CD14-positive monocyte (primary cell): ENCODE data around the gene AVPR2. TPM values are rescaled to one million over a fixed set of nuclear protein-coding genes. Genes with fewer than 3 reads are reported as not detected.

Source experiments
- DNase-seq, 3 donors: peaks; one replicate each; pipeline ENCODE4 v3.0.0-alpha.2; 2011 to 2022
- H2AFZ ChIP-seq: 2 replicates; pipeline ENCODE4 v1.6.0; 2012; ENCODE audit warnings: mild to moderate bottlenecking, low read depth, low read length, inconsistent platforms; ENCODE audit not compliant: insufficient read depth, poor library complexity, severe bottlenecking
- H3K27ac ChIP-seq, 2 donors: 1 replicate in 1 of 2; 2 replicates in 1 of 2; pipeline ENCODE4 v1.5.1; 2012 to 2013; ENCODE audit warnings: low read length in 2 of 2, control low read depth in 1 of 2, inconsistent platforms in 1 of 2, low read depth in 1 of 2, mild to moderate bottlenecking in 1 of 2
- H3K27me3 ChIP-seq, 2 donors: one replicate each; pipeline versions ENCODE4 v1.6.0 to v1.6.1; 2011 to 2013; ENCODE audit warnings: low read length in 2 of 2; ENCODE audit not compliant: control insufficient read depth in 2 of 2, insufficient read depth in 2 of 2
- H3K36me3 ChIP-seq, 2 donors: replicated peaks in 1 of 2; 1 replicate in 1 of 2; 2 replicates in 1 of 2; pipeline versions ENCODE4 v1.5.1 to v1.6.1; 2012 to 2013; ENCODE audit warnings: low read length in 2 of 2, control low read depth in 1 of 2, inconsistent platforms in 1 of 2, mild to moderate bottlenecking in 1 of 2; ENCODE audit not compliant: insufficient read depth in 2 of 2, control insufficient read depth in 1 of 2
- H3K4me1 ChIP-seq, 2 donors: 1 replicate in 1 of 2; 2 replicates in 1 of 2; pipeline versions ENCODE4 v1.5.1 to v1.6.1; 2012 to 2013; ENCODE audit warnings: low read length in 2 of 2, control low read depth in 1 of 2, inconsistent platforms in 1 of 2, mild to moderate bottlenecking in 1 of 2, moderate library complexity in 1 of 2; ENCODE audit not compliant: insufficient read depth in 2 of 2, control insufficient read depth in 1 of 2
- H3K4me2 ChIP-seq: replicated peaks from 2 replicates; pipeline ENCODE3; 2012; ENCODE audit warnings: low read length, moderate library complexity, mild to moderate bottlenecking; ENCODE audit not compliant: poor library complexity, severe bottlenecking; ENCODE audit errors: extremely low read depth
- H3K4me3 ChIP-seq, 3 experiments: fragments of 200-600 bp in 1 of 3; sonication (generic) in 1 of 3; replicated peaks in 1 of 3; 1 replicate in 2 of 3; 2 replicates in 1 of 3; pipeline ENCODE4 v1.5.1; 2011 to 2013; ENCODE audit warnings: low read length in 3 of 3, mild to moderate bottlenecking in 3 of 3, control low read depth in 2 of 3, low read depth in 2 of 3, inconsistent platforms in 1 of 3, moderate library complexity in 1 of 3
- H3K79me2 ChIP-seq: 2 replicates; pipeline ENCODE4 v1.6.0; 2012; ENCODE audit warnings: mild to moderate bottlenecking, control low read depth, inconsistent platforms, low read length, moderate library complexity; ENCODE audit not compliant: insufficient read depth
- H3K9ac ChIP-seq: 2 replicates; pipeline ENCODE4 v1.6.0; 2017; ENCODE audit warnings: low read length, mild to moderate bottlenecking; ENCODE audit not compliant: insufficient read depth, poor library complexity, severe bottlenecking
- H3K9me3 ChIP-seq, 2 donors: replicated peaks in 1 of 2; 1 replicate in 1 of 2; 2 replicates in 1 of 2; pipeline versions ENCODE4 v1.5.1 to v1.6.1; 2012 to 2013; ENCODE audit warnings: low read length in 2 of 2, control low read depth in 1 of 2; ENCODE audit not compliant: control insufficient read depth in 1 of 2, insufficient read depth in 1 of 2
- H4K20me1 ChIP-seq: 2 replicates; pipeline ENCODE4 v1.6.0; 2012; ENCODE audit warnings: mild to moderate bottlenecking, low read length, control low read depth, moderate library complexity; ENCODE audit not compliant: insufficient read depth
- H3K27ac Mint-ChIP-seq, 7 donors: one replicate each; pipeline ENCODE4 v1.8.0; 2020; ENCODE audit warnings: mild to moderate bottlenecking in 7 of 7, mixed read lengths in 7 of 7, moderate library complexity in 6 of 7, inconsistent platforms in 2 of 7
- H3K27me3 Mint-ChIP-seq, 3 donors: one replicate each; pipeline ENCODE4 v1.8.0; 2021 to 2022; ENCODE audit warnings: low read depth in 3 of 3, mild to moderate bottlenecking in 3 of 3, mixed read lengths in 3 of 3, moderate library complexity in 3 of 3, inconsistent platforms in 1 of 3
- H3K36me3 Mint-ChIP-seq, 2 donors: one replicate each; pipeline ENCODE4 v1.8.0; 2020; ENCODE audit warnings: mixed read lengths in 2 of 2, inconsistent platforms in 1 of 2, mild to moderate bottlenecking in 1 of 2
- H3K4me1 Mint-ChIP-seq: one replicate; pipeline ENCODE4 v1.8.0; 2020; ENCODE audit warnings: mild to moderate bottlenecking, mixed read lengths
- H3K4me3 Mint-ChIP-seq, 2 donors: one replicate each; pipeline ENCODE4 v1.8.0; 2020; ENCODE audit warnings: mild to moderate bottlenecking in 2 of 2, mixed read lengths in 2 of 2, moderate library complexity in 1 of 2
- H3K9me3 Mint-ChIP-seq, 7 donors: one replicate each; pipeline ENCODE4 v1.8.0; 2020 to 2022; ENCODE audit warnings: mixed read lengths in 7 of 7, mild to moderate bottlenecking in 6 of 7, moderate library complexity in 6 of 7, inconsistent platforms in 2 of 7
- WGBS: methylation state at CpG from one replicate; pipeline ENCODE4 v1.1.5; 2013; ENCODE audit warnings: missing lambda C conversion rate; ENCODE audit not compliant: insufficient coverage; 5-methylcytosine and 5-hydroxymethylcytosine counted together
- intact Hi-C, 2 donors: fragments of 100-400 bp; cut with micrococcal nuclease; formaldehyde crosslinking; loops; one replicate each; pipeline versions ENCODE4 v1.15.0 to v1.15.1; 2023
- polyA plus RNA-seq, 3 donors: library from polyadenylated mRNA; depleted of rRNA in 1 of 3; unstranded in 2 of 3; stranded (reverse) in 1 of 3; fragments of 300-500 nt in 2 of 3; fragments of >200 nt in 1 of 3; fragmentation: Illumina TruSeq in 2 of 3; gene quantifications; 1 replicate in 2 of 3; 2 replicates in 1 of 3; pipeline ENCODE4 v1.2.3, GENCODE V29; 2012 to 2021
- TF ChIP-seq, protein P1 (sequence below): fragments of 200-600 bp; IDR thresholded peaks from one replicate; pipeline ENCODE4 v1.8.0; 2022; ENCODE audit warnings: antibody characterized with exemption, mild to moderate bottlenecking

The AVPR2 gene
- polyA plus RNA-seq, 3 donors, result 0.14 to 0.27 TPM; not detected in 1

DNA sequence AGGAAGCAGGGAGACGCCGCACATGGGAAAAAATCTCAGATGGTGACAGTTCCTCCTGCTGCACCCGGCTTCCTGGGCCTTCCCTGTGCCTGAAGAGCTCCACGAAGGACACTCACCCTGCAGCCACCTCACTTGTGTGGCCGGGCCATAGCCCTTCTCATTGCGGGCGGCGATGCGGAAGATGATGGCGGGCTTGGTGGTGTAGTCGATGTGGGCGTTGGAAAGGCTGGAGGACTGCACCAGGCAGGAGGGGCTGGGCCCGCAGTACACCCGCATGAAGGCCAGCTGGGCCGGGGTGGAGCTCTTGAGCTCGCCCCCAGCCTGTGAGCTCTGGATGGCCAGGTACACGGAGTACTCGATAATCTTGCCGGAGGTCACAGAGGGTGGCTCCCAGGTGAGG is 45.7 kb downstream of the AVPR2 start:
- Histone ChIP-seq H3K27me3 (no peaks in the 10 kb centered on the region), H3K9ac (no peak overlapping the region), H3K36me3 (peaks cover 51 to 66% of the 10 kb centered on the region in 2 donors), H3K79me2 (peaks cover 6% of the 10 kb centered on the region), H3K27ac (no peak overlapping the region), H2AFZ (no peak overlapping the region), H4K20me1 (peaks cover 84% of the 10 kb centered on the region), H3K4me1 (peaks cover 9 to 28% of the 10 kb centered on the region in 2 donors), H3K4me3 (no peak overlapping the region), H3K4me2 (no peak overlapping the region), H3K9me3 (no peaks in the 10 kb centered on the region)
- peaks cover 36 to 66% of the 10 kb centered on the region in 2 donors for H3K36me3 Mint-ChIP-seq
- peaks cover 0 to 5% (median 0%) of the 10 kb centered on the region in 3 donors for H3K27me3 Mint-ChIP-seq
- 94% methylated on average over 12 of the region's 19 CpGs for WGBS
- TF ChIP-seq, protein P1, sequence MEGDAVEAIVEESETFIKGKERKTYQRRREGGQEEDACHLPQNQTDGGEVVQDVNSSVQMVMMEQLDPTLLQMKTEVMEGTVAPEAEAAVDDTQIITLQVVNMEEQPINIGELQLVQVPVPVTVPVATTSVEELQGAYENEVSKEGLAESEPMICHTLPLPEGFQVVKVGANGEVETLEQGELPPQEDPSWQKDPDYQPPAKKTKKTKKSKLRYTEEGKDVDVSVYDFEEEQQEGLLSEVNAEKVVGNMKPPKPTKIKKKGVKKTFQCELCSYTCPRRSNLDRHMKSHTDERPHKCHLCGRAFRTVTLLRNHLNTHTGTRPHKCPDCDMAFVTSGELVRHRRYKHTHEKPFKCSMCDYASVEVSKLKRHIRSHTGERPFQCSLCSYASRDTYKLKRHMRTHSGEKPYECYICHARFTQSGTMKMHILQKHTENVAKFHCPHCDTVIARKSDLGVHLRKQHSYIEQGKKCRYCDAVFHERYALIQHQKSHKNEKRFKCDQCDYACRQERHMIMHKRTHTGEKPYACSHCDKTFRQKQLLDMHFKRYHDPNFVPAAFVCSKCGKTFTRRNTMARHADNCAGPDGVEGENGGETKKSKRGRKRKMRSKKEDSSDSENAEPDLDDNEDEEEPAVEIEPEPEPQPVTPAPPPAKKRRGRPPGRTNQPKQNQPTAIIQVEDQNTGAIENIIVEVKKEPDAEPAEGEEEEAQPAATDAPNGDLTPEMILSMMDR, result no peak
- H3K4me1 Mint-ChIP-seq, result peaks cover 14% of the 10 kb centered on the region
- no peak overlapping the region for H3K4me3 Mint-ChIP-seq
- intact Hi-C loops, result loop anchor here (5.0 to 10.0 kb wide), 3 partner anchors 33 to 188 kb away; partner anchors contain the start of gene PLXNB3 (in 2 of the 2)
- no peak overlapping the region for H3K27ac Mint-ChIP-seq
- H3K9me3 Mint-ChIP-seq, result peaks cover 0 to 8% (median 0%) of the 10 kb centered on the region in 7 donors
- DNase-seq, result no peak

DNA sequence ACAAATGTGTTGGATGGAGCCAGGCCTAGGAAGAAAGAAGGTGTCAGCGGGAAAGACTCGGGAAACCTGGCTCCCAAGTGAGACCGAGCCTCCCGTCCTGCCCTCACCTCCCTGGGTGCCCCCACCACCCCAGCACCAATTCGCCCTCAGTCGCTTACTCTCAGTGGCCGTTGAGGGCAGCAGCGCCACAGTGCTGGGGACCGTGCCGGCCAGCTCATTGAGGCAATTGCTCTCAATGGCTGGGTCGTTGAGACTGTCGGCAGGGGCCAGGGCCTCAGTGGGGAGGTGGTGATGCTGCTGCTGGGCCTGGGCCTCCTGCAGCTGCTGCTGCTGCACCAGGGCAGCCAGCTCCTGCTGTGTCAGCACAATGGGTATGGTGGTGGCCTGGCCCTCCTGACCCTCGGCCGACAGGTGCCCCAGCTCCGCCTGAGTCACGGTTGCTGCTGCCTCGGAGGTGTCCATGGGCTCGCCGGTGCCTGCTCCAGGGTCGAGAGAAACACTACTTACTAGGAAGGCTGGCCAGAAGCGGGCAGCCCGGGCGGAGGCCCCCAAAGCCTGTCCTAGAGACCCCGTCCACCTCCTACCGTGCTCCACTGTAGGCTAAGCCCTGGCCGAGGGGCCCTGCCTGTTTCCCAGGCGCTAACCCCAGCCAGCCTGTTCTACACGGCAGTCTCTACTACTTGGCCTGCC is 47.4 kb downstream of the AVPR2 start:
- 97% methylated on average over 10 of the region's 28 CpGs for WGBS
- Histone ChIP-seq H3K79me2 (peaks cover 6% of the 10 kb centered on the region), H4K20me1 (peaks cover 96% of the 10 kb centered on the region), H3K4me1 (peaks cover 5 to 16% of the 10 kb centered on the region in 2 donors), H3K9me3 (no peaks in the 10 kb centered on the region), H3K27ac (no peak overlapping the region), H3K27me3 (no peaks in the 10 kb centered on the region), H3K4me2 (no peak overlapping the region), H3K36me3 (peaks cover 68 to 83% of the 10 kb centered on the region in 2 donors), H2AFZ (no peak overlapping the region), H3K9ac (no peak overlapping the region), H3K4me3 (no peak overlapping the region)
- Mint-ChIP-seq H3K27ac (no peak overlapping the region), H3K27me3 (peaks cover 0 to 6% (median 0%) of the 10 kb centered on the region in 3 donors), H3K4me1 (peaks cover 6% of the 10 kb centered on the region), H3K36me3 (peaks cover 47 to 83% of the 10 kb centered on the region in 2 donors), H3K9me3 (peaks cover 0 to 5% (median 0%) of the 10 kb centered on the region in 7 donors), H3K4me3 (no peak overlapping the region)
- TF ChIP-seq, protein P1, result no peak
- DNase-seq, result no peak
- intact Hi-C loops, result loop anchor here (5.0 to 10.0 kb wide), 3 partner anchors 35 to 190 kb away; partner anchors contain the start of gene PLXNB3 (in 2 of the 2)
